PC-3 (cell line): ENCODE measurements around the gene HBD. TPM values are rescaled to one million over a fixed set of nuclear protein-coding genes. Genes with fewer than 3 reads are reported as not detected.

Experiments
- ATAC-seq: fragments of 200-7000 bp; cut with Tn5 transposase; 2 replicates; pipeline ENCODE4 v1.9.1; 2020; ENCODE audit warnings: mild to moderate bottlenecking, moderate library complexity
- BruUV-seq: library from RNA; stranded (reverse); fragments of 400-500 nt; replicated peaks from 2 replicates; lab custom pipeline; 2021; lab: Mats Ljungman, UMichigan
- CTCF ChIA-PET: fragments of 300-600 bp; sonication (Branson Sonifier 250); formaldehyde crosslinking; loops from one replicate; lab custom pipeline; 2022; ENCODE audit warnings: antibody characterized with exemption; lab: Charles Lee
- POLR2A ChIA-PET: fragments of 300-600 bp; sonication (Branson Sonifier 250); formaldehyde crosslinking; loops from one replicate; lab custom pipeline; 2022; ENCODE audit warnings: antibody characterized with exemption; ENCODE audit not compliant: unreplicated experiment; lab: Charles Lee
- DNase-seq: peaks from one replicate; pipeline ENCODE4 v3.0.0-alpha.2; 2015
- H2AFZ ChIP-seq: fragments of 300-600 bp; sonication (generic); 2 replicates; pipeline ENCODE4 v1.6.0; 2016; ENCODE audit warnings: antibody characterized with exemption, low read length
- H3F3A ChIP-seq: fragments of 300-600 bp; sonication (generic); one replicate; pipeline ENCODE4 v1.6.0; 2017; ENCODE audit warnings: antibody characterized with exemption, low read length, control low read depth, mild to moderate bottlenecking; ENCODE audit not compliant: unreplicated experiment
- H3K27ac ChIP-seq: fragments of 300-600 bp; sonication (generic); 2 replicates; pipeline ENCODE4 v1.5.1; 2016; ENCODE audit warnings: mild to moderate bottlenecking, low read length
- H3K27me3 ChIP-seq: fragments of 300-600 bp; sonication (generic); 2 replicates; pipeline ENCODE4 v1.6.1; 2016; ENCODE audit warnings: low read length, mixed read lengths
- H3K36me3 ChIP-seq: fragments of 300-600 bp; sonication (generic); 2 replicates; pipeline ENCODE4 v1.6.1; 2016; ENCODE audit warnings: low read depth, mixed run types, low read length, mixed read lengths
- H3K4me1 ChIP-seq: fragments of 300-600 bp; sonication (generic); 2 replicates; pipeline ENCODE4 v1.5.1; 2016; ENCODE audit warnings: low read length; ENCODE audit not compliant: insufficient read depth
- H3K4me2 ChIP-seq: fragments of 300-600 bp; sonication (generic); 2 replicates; pipeline ENCODE4 v1.6.0; 2016; ENCODE audit warnings: low read length
- H3K4me3 ChIP-seq: fragments of 300-600 bp; sonication (generic); 2 replicates; pipeline ENCODE4 v1.5.1; 2016; ENCODE audit warnings: mild to moderate bottlenecking, low read length, mixed read lengths
- H3K79me2 ChIP-seq: fragments of 300-600 bp; sonication (generic); 2 replicates; pipeline ENCODE4 v1.6.1; 2017; ENCODE audit warnings: low read length, mixed read lengths
- H3K9ac ChIP-seq: fragments of 300-600 bp; sonication (generic); 2 replicates; pipeline ENCODE4 v1.6.0; 2016; ENCODE audit warnings: mild to moderate bottlenecking, low read length
- H3K9me2 ChIP-seq: fragments of 300-600 bp; sonication (generic); replicated peaks from 2 replicates; pipeline ENCODE4 v1.6.1; 2016; ENCODE audit warnings: mixed run types, low read length, mixed read lengths
- H3K9me3 ChIP-seq: fragments of 300-600 bp; sonication (generic); 2 replicates; pipeline ENCODE4 v1.6.1; 2016; ENCODE audit warnings: low read length, mixed read lengths
- H4K20me1 ChIP-seq: fragments of 300-600 bp; sonication (generic); 2 replicates; pipeline ENCODE4 v1.6.1; 2016; ENCODE audit warnings: low read length, mixed read lengths
- CTCF ChIP-seq: fragments of 300-600 bp; sonication (generic); conservative IDR thresholded peaks from 2 replicates; pipeline ENCODE4 v1.5.1; 2017; ENCODE audit warnings: antibody characterized with exemption, low read depth, mild to moderate bottlenecking, low read length
- EZH2 ChIP-seq: fragments of 300-600 bp; sonication (generic); IDR thresholded peaks from one replicate; pipeline ENCODE4 v1.6.1; 2017; ENCODE audit warnings: antibody characterized with exemption, mild to moderate bottlenecking, low read length; ENCODE audit not compliant: unreplicated experiment
- EZH2phosphoT487 ChIP-seq: fragments of 300-600 bp; sonication (generic); IDR thresholded peaks from 2 replicates; pipeline ENCODE4 v1.6.1; 2018; ENCODE audit warnings: mild to moderate bottlenecking, antibody characterized with exemption, low read length, borderline replicate concordance
- intact Hi-C: fragments of 100-400 bp; cut with micrococcal nuclease; formaldehyde crosslinking; loops from 2 replicates; pipeline ENCODE4 v1.9.0; 2023
- total RNA-seq: library from RNA; depleted of rRNA; stranded (reverse); fragments of >200 nt; gene quantifications from 2 replicates; pipeline ENCODE4 v1.2.3, GENCODE V29; 2014

HBD gene
- total RNA-seq, 1 experiment from 2014 or later = not detected

DNA sequence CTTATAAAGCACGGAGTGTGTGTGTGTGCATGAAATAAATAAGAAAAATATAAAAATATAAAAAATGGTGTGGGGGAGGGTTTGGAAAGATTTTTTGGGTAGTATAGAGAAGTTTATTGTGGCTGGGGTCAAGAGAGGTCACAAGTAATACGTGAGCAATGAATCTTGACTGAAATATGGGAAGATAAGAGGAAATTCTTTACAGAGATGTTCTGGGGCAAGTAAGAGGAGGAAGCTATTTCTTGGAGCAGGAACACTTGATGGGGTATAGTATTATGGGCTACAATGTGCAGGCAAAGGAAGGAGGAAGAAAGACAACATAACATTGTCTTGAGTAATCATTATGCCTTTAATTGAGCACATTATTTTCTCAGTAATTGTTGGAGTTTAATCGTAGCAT, 2.1 kb downstream of the HBD start:
- intact Hi-C loops = no loop called here
- POLR2A ChIA-PET = no interaction called here

DNA sequence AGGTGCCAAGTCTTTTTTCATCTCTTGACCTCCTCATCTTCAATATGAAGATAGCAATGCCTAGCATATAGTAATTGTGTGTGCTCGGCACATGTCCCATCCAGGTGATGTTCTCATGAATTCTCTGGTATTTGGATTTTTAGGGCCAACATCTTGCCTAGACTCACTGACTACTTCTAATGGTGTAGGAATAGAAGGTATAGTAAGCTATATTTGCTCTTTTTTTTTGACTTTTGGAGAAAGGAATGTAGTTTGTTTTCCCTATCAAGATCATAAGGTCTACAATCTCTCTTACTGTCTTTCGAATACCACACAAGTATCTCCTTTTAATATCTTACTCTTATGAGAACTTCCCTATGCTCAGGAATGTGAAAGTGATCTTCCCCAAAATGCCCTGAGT, 3.2 kb downstream of the HBD start:
- Histone ChIP-seq H3K9ac (no peak overlapping the region), H3K9me2 (no peaks in the 10 kb centered on the region), H3K27ac (no peak overlapping the region), H3F3A (no peaks in the 10 kb centered on the region), H3K4me3 (no peak overlapping the region), H3K27me3 (no peaks in the 10 kb centered on the region), H3K4me1 (no peaks in the 10 kb centered on the region), H2AFZ (no peak overlapping the region), H3K9me3 (no peaks in the 10 kb centered on the region), H3K79me2 (no peaks in the 10 kb centered on the region), H4K20me1 (no peaks in the 10 kb centered on the region), H3K4me2 (no peak overlapping the region), H3K36me3 (no peaks in the 10 kb centered on the region)
- DNase-seq = no peak
- intact Hi-C loops = no loop called here
- BruUV-seq = no TSS peak
- POLR2A ChIA-PET = no interaction called here
- TF ChIP-seq EZH2 = no peak
- no peak for TF ChIP-seq EZH2phosphoT487
- no peak for TF ChIP-seq CTCF
- no peak for ATAC-seq
- CTCF ChIA-PET = no interaction called here

More for the DNA sequence above, 2.1 kb downstream of the HBD start:
- TF ChIP-seq EZH2 (no peak), CTCF (no peak), EZH2phosphoT487 (no peak)
- Histone ChIP-seq H3K36me3 (no peaks in the 10 kb centered on the region), H3K9ac (no peak overlapping the region), H3K27ac (no peak overlapping the region), H3K27me3 (no peaks in the 10 kb centered on the region), H3K4me2 (no peak overlapping the region), H3K4me1 (no peaks in the 10 kb centered on the region), H3K4me3 (no peak overlapping the region), H3K9me3 (no peaks in the 10 kb centered on the region), H3F3A (no peaks in the 10 kb centered on the region), H4K20me1 (no peaks in the 10 kb centered on the region), H2AFZ (no peak overlapping the region), H3K9me2 (no peaks in the 10 kb centered on the region), H3K79me2 (no peaks in the 10 kb centered on the region)
- no peak for DNase-seq
- no peak for ATAC-seq
- CTCF ChIA-PET = no interaction called here
- BruUV-seq = no TSS peak

- Histone ChIP-seq H3K9me3 (no peaks in the 10 kb centered on the region), H3K27me3 (no peaks in the 10 kb centered on the region), H3K36me3 (no peaks in the 10 kb centered on the region), H2AFZ (no peak overlapping the region), H3K79me2 (no peaks in the 10 kb centered on the region), H3K9me2 (no peaks in the 10 kb centered on the region), H3K4me3 (no peak overlapping the region), H3K27ac (no peak overlapping the region), H3F3A (no peaks in the 10 kb centered on the region), H3K4me1 (no peaks in the 10 kb centered on the region), H3K9ac (no peak overlapping the region), H3K4me2 (no peak overlapping the region), H4K20me1 (no peaks in the 10 kb centered on the region)
- POLR2A ChIA-PET = no interaction called here
- BruUV-seq = no TSS peak
- intact Hi-C loops = no loop called here
- ATAC-seq = no peak
- no peak for DNase-seq
- TF ChIP-seq EZH2phosphoT487 = no peak
- TF ChIP-seq EZH2 = no peak
- TF ChIP-seq CTCF = no peak
- CTCF ChIA-PET = no interaction called here
Measured at GRCh38 chr11:5230266-5230665, 4.0 kb downstream of the HBD start.
